Measurements from ENCODE around the gene MYH7. TPM values are rescaled to one million over a fixed set of nuclear protein-coding genes. Genes with fewer than 3 reads are reported as not detected.
A peak's percentile ranks its signal among the peaks of the same experiment; 100 is the strongest.

Gene MYH7
- total RNA-seq, 1 donor from 2014 or later = not detected

DNA sequence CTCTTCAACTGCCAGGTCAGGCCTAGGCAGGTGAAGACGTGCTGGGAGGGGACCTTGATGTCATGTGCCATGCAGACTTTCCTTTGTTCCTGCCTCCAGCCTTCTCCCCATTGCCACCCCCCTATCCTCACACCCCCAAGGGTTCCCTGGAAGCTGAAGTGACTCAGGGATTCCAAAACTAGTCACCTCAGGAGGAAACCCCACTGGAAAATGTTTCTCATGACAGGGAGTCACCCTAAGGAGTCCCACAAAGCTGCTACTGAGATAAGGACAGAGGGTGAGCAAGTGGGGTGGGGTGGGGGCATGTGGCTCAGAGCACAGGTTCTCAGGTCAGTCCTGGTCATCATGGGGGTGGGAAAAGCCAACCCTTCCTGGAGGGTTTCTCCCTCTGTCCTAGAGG, 65.2 kb downstream of the MYH7 start:
- H3K79me2 ChIP-seq (ENCODE audit: insufficient read depth, low read length) = no peaks in the 10 kb centered on the region
- H3K36me3 ChIP-seq (ENCODE audit: insufficient read depth, low read length) = no peaks in the 10 kb centered on the region
- H3K4me3 Mint-ChIP-seq (ENCODE audit: unreplicated experiment) = no peak overlapping the region
- no peaks in the 10 kb centered on the region for H4K20me1 ChIP-seq (ENCODE audit: insufficient read depth, low read length)
- no peak for TF ChIP-seq EZH2 (IDR thresholded peaks at IDR 0.05; ENCODE audit: insufficient read depth, low read length)
- no peak for TF ChIP-seq CTCF (IDR thresholded peaks at IDR 0.05; ENCODE audit: insufficient read depth, low read depth, low read length)
- no peak overlapping the region for H3K4me2 ChIP-seq (ENCODE audit: low read length)
- H3K4me1 ChIP-seq (ENCODE audit: insufficient read depth, low read length) = peaks cover 4% of the 10 kb centered on the region
- H3K27me3 Mint-ChIP-seq (ENCODE audit: low read depth, unreplicated experiment) = peaks cover 54% of the 10 kb centered on the region
- H3K9ac ChIP-seq (ENCODE audit: low read length) = no peak overlapping the region
- no peaks in the 10 kb centered on the region for H3K27me3 ChIP-seq (ENCODE audit: insufficient read depth, low read length)
- H3K9me3 ChIP-seq (ENCODE audit: insufficient read depth, low read depth, low read length) = no peaks in the 10 kb centered on the region
- no peaks in the 10 kb centered on the region for H3K9me3 Mint-ChIP-seq (ENCODE audit: unreplicated experiment)
- H3K4me1 Mint-ChIP-seq (ENCODE audit: low read depth, unreplicated experiment) = no peaks in the 10 kb centered on the region
- no peaks in the 10 kb centered on the region for H3K36me3 Mint-ChIP-seq (ENCODE audit: low read depth, unreplicated experiment)
- H3K27ac Mint-ChIP-seq (ENCODE audit: unreplicated experiment) = no peak overlapping the region
- FAIRE-seq (no peak), DNase-seq (ENCODE audit: low read depth) (no peak)
- H3K27ac ChIP-seq (ENCODE audit: low read depth, low read length) = no peak overlapping the region
- no peak overlapping the region for H3K4me3 ChIP-seq (ENCODE audit: insufficient read depth, low read depth, low read length)
- H2AFZ ChIP-seq (ENCODE audit: low read depth, low read length) = no peak overlapping the region

GRCh38 chr14:23366426-23366921, 69.0 kb downstream of the MYH7 start:
- H3K9me3 Mint-ChIP-seq (ENCODE audit: unreplicated experiment) = no peaks in the 10 kb centered on the region
- Histone ChIP-seq H3K36me3 (ENCODE audit: insufficient read depth, low read length) (no peaks in the 10 kb centered on the region), H3K4me1 (ENCODE audit: insufficient read depth, low read length) (peaks cover 14% of the 10 kb centered on the region), H4K20me1 (ENCODE audit: insufficient read depth, low read length) (no peaks in the 10 kb centered on the region), H3K9ac (ENCODE audit: low read length) (peak overlapping the region; percentile 59), H3K79me2 (ENCODE audit: insufficient read depth, low read length) (peaks cover 15% of the 10 kb centered on the region), H3K4me2 (ENCODE audit: low read length) (peak overlapping the region; percentile 87), H2AFZ (ENCODE audit: low read depth, low read length) (peak overlapping the region; percentile 73), H3K27ac (ENCODE audit: low read depth, low read length) (no peak overlapping the region), H3K27me3 (ENCODE audit: insufficient read depth, low read length) (no peaks in the 10 kb centered on the region), H3K4me3 (ENCODE audit: insufficient read depth, low read depth, low read length) (no peak overlapping the region), H3K9me3 (ENCODE audit: insufficient read depth, low read depth, low read length) (no peaks in the 10 kb centered on the region)
- FAIRE-seq (no peak), DNase-seq (ENCODE audit: low read depth) (peak; percentile 59)
- H3K36me3 Mint-ChIP-seq (ENCODE audit: low read depth, unreplicated experiment) = no peaks in the 10 kb centered on the region
- TF ChIP-seq CTCF (IDR thresholded peaks at IDR 0.05; ENCODE audit: insufficient read depth, low read depth, low read length) = no peak
- peak; percentile 13 for TF ChIP-seq EZH2 (IDR thresholded peaks at IDR 0.05; ENCODE audit: insufficient read depth, low read length)
- peaks cover 43% of the 10 kb centered on the region for H3K27me3 Mint-ChIP-seq (ENCODE audit: low read depth, unreplicated experiment)
- no peaks in the 10 kb centered on the region for H3K4me1 Mint-ChIP-seq (ENCODE audit: low read depth, unreplicated experiment)
- peak overlapping the region; percentile 20 for H3K4me3 Mint-ChIP-seq (ENCODE audit: unreplicated experiment)
- H3K27ac Mint-ChIP-seq (ENCODE audit: unreplicated experiment) = peak overlapping the region; percentile 58

- no peaks in the 10 kb centered on the region for H3K27me3 ChIP-seq (ENCODE audit: insufficient read depth, low read length)
- Mint-ChIP-seq H3K4me3 (ENCODE audit: unreplicated experiment) (no peak overlapping the region), H3K9me3 (ENCODE audit: unreplicated experiment) (no peaks in the 10 kb centered on the region), H3K27ac (ENCODE audit: unreplicated experiment) (no peak overlapping the region), H3K4me1 (ENCODE audit: low read depth, unreplicated experiment) (no peaks in the 10 kb centered on the region), H3K27me3 (ENCODE audit: low read depth, unreplicated experiment) (peaks cover 39% of the 10 kb centered on the region), H3K36me3 (ENCODE audit: low read depth, unreplicated experiment) (no peaks in the 10 kb centered on the region)
- no peak overlapping the region for H3K27ac ChIP-seq (ENCODE audit: low read depth, low read length)
- TF ChIP-seq EZH2 (IDR thresholded peaks at IDR 0.05; ENCODE audit: insufficient read depth, low read length) (peak; percentile 15), CTCF (IDR thresholded peaks at IDR 0.05; ENCODE audit: insufficient read depth, low read depth, low read length) (no peak)
- peak; percentile 68 for DNase-seq (ENCODE audit: low read depth)
- peaks cover 14% of the 10 kb centered on the region for H3K4me1 ChIP-seq (ENCODE audit: insufficient read depth, low read length)
- H3K9ac ChIP-seq (ENCODE audit: low read length) = peak overlapping the region; percentile 81
- H3K4me3 ChIP-seq (ENCODE audit: insufficient read depth, low read depth, low read length) = peak overlapping the region; percentile 58
- H3K4me2 ChIP-seq (ENCODE audit: low read length) = peak overlapping the region; percentile 87
- no peak for FAIRE-seq
- H3K79me2 ChIP-seq (ENCODE audit: insufficient read depth, low read length) = peaks cover 15% of the 10 kb centered on the region
- peak overlapping the region; percentile 88 for H2AFZ ChIP-seq (ENCODE audit: low read depth, low read length)
- no peaks in the 10 kb centered on the region for H3K9me3 ChIP-seq (ENCODE audit: insufficient read depth, low read depth, low read length)
- peaks cover 4% of the 10 kb centered on the region for H4K20me1 ChIP-seq (ENCODE audit: insufficient read depth, low read length)
- H3K36me3 ChIP-seq (ENCODE audit: insufficient read depth, low read length) = no peaks in the 10 kb centered on the region
Measured at GRCh38 chr14:23365732-23366425, 69.6 kb downstream of the MYH7 start.

Data from astrocyte (in vitro differentiated cells and primary cell).